ENCODE measurements around the gene C1QC.

The C1QC gene

DNA sequence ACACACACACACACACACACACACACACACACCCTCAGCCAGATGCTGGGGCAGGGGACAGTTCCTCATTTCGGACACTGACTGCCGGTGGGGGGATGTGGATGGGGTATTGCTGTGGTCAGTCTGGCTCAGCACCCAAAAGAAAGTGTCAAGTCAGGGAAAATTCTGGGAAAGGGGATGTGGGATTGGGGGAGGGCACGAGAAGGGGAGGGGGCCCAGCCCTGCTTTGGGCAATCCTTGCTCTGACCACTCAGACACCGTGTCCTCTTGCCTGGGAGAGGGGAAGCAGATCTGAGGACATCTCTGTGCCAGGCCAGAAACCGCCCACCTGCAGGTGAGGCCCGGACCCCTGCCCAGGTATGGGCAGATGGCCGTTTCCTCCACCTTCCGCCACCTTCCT is at the start of gene C1QC:
TSS of gene C1QC (plus strand) at position 253 of the 400 bp plus-strand sequence. CDS start 391 bp downstream, outside the sequence.
- DNase-seq, result no peak
- ATAC-seq (replicated peaks), result no peak
- Mint-ChIP-seq H3K36me3 (no peaks in the 10 kb centered on the region), H3K4me3 (no peak within 1 kb of the TSS), H3K27ac (no peak within 1 kb of the TSS), H3K4me1 (peaks cover 0 to 1% of the 10 kb centered on the region in 2 donors), H3K9me3 (no peaks in the 10 kb centered on the region), H3K27me3 (peaks cover 36 to 51% of the 10 kb centered on the region in 2 donors)

- Mint-ChIP-seq H3K9me3 (no peaks in the 10 kb centered on the region), H3K36me3 (no peaks in the 10 kb centered on the region), H3K4me1 (no peaks in the 10 kb centered on the region), H3K27me3 (peaks cover 37 to 53% of the 10 kb centered on the region in 2 donors), H3K27ac (no peak overlapping the region), H3K4me3 (no peak overlapping the region)
- ATAC-seq (replicated peaks) (no peak), DNase-seq (no peak)
Observed at GRCh38 chr1:22594396-22594795, 49.0 kb upstream of the C1QC start.

- Mint-ChIP-seq H3K4me1 (no peaks in the 10 kb centered on the region), H3K9me3 (no peaks in the 10 kb centered on the region), H3K4me3 (no peak overlapping the region), H3K36me3 (no peaks in the 10 kb centered on the region), H3K27me3 (peaks cover 32 to 50% of the 10 kb centered on the region in 2 donors), H3K27ac (no peak overlapping the region)
- no peak for ATAC-seq (replicated peaks)
- no peak for DNase-seq
Observed at GRCh38 chr1:22595108-22595507, 48.3 kb upstream of the C1QC start.

GRCh38 chr1:22597301-22597965 is 46.0 kb upstream of the C1QC start:
- H3K27me3 Mint-ChIP-seq, result peaks cover 18 to 30% of the 10 kb centered on the region in 2 donors
- no peaks in the 10 kb centered on the region for H3K9me3 Mint-ChIP-seq
- H3K27ac Mint-ChIP-seq, result no peak overlapping the region
- H3K36me3 Mint-ChIP-seq, result no peaks in the 10 kb centered on the region
- DNase-seq, result no peak
- no peak for ATAC-seq (replicated peaks)
- no peak overlapping the region for H3K4me3 Mint-ChIP-seq
- no peaks in the 10 kb centered on the region for H3K4me1 Mint-ChIP-seq

DNA sequence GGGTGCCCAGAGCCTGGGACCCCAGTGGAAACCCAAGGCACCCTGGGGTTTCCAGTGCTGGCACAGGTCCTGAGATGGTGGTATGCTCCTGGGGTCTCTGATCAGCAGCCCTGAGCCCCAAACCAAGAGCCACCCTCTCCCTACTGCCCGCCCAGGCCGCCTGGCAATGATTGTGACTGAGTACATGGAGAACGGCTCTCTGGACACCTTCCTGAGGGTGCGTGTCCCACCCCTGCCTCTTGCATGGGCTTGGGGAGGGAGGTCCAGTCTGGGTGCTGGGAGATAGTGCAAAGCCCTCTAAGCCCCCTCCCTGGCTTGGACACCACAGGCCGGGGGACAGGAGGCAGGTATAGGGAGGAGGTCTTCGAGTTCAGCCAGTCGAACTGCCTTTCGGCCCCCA is 45.4 kb upstream of the C1QC start:
- Mint-ChIP-seq H3K4me1 (no peaks in the 10 kb centered on the region), H3K27ac (no peak overlapping the region), H3K9me3 (no peaks in the 10 kb centered on the region), H3K4me3 (no peak overlapping the region), H3K36me3 (no peaks in the 10 kb centered on the region), H3K27me3 (peaks cover 20 to 30% of the 10 kb centered on the region in 2 donors)
- ATAC-seq (replicated peaks) (no peak), DNase-seq (no peak)

- Mint-ChIP-seq H3K9me3 (no peaks in the 10 kb centered on the region), H3K4me3 (no peak overlapping the region), H3K4me1 (no peaks in the 10 kb centered on the region), H3K36me3 (no peaks in the 10 kb centered on the region), H3K27me3 (peaks cover 26 to 36% of the 10 kb centered on the region in 2 donors), H3K27ac (no peak overlapping the region)
- DNase-seq (no peak), ATAC-seq (replicated peaks) (no peak)
Observed at GRCh38 chr1:22598736-22599135, 44.7 kb upstream of the C1QC start.

DNA sequence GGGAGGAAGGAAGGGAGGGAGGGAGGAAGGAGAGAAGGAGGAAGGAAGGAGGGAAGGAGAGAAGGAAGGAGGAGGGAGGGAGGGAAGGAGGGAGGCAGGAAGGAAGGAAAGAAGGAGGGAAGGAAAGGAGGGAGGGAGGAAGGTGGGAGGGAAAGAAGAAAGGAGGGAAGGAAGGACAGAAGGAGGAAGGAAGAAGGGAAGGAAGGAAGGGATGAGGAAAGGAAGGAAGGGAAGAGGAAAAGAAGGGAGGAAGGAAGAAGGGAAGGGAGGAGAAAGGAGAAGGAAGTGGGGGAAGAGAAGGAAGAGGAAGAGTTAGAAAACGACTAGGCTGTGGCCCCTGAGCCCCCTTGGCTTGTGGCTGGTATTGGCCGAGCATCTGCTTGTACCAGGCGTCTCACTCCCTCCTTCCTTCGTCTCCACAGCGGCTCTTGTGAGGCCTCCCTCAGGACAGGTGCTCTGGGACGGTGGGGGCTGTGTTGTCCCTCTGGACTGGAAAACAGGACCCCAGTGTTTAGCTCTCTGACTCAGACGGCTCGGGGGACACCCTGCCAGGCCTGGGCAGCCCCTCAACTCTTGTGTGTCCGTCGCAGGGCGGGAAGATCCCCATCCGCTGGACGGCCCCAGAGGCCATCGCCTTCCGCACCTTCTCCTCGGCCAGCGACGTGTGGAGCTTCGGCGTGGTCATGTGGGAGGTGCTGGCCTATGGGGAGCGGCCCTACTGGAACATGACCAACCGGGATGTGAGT is 43.2 kb upstream of the C1QC start:
- no peak for ATAC-seq (replicated peaks)

DNA sequence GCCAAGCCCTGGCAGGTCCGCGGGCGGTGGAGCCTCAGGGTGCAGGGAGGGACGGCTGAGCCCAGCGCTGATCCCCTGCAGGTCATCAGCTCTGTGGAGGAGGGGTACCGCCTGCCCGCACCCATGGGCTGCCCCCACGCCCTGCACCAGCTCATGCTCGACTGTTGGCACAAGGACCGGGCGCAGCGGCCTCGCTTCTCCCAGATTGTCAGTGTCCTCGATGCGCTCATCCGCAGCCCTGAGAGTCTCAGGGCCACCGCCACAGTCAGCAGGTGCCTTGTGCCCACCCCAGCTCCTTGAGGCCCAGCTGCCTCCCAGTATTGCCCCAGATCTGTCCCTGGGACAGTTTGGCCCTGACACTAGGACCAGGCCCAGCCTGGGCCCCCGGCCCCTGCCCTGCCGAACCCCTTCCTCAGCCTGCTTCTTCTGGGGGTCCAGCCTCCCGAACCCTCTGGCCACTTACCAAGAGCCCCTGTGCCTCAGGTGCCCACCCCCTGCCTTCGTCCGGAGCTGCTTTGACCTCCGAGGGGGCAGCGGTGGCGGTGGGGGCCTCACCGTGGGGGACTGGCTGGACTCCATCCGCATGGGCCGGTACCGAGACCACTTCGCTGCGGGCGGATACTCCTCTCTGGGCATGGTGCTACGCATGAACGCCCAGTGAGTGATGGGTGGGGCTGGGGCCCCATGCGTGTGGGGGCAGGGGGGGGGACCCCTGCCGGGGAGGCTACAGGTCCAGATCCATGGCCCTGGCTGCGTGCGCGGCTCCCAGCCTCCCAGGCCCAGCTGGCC is 42.4 kb upstream of the C1QC start:
- Mint-ChIP-seq H3K4me1 (no peaks in the 10 kb centered on the region), H3K36me3 (no peaks in the 10 kb centered on the region), H3K9me3 (no peaks in the 10 kb centered on the region), H3K27me3 (peaks cover 29 to 38% of the 10 kb centered on the region in 2 donors), H3K4me3 (no peak overlapping the region), H3K27ac (no peak overlapping the region)
- DNase-seq (no peak), ATAC-seq (replicated peaks) (no peak)

More for the DNA sequence above, 43.2 kb upstream of the C1QC start:
- Mint-ChIP-seq H3K36me3 (no peaks in the 10 kb centered on the region), H3K4me3 (no peak overlapping the region), H3K9me3 (no peaks in the 10 kb centered on the region), H3K27me3 (peaks cover 35 to 41% of the 10 kb centered on the region in 2 donors), H3K27ac (no peak overlapping the region), H3K4me1 (no peaks in the 10 kb centered on the region)
- no peak for DNase-seq

- H3K4me1 Mint-ChIP-seq, result no peaks in the 10 kb centered on the region
- H3K27me3 Mint-ChIP-seq, result peaks cover 27 to 41% of the 10 kb centered on the region in 2 donors
- H3K36me3 Mint-ChIP-seq, result no peaks in the 10 kb centered on the region
- ATAC-seq (replicated peaks) (no peak), DNase-seq (no peak)
- no peak overlapping the region for H3K4me3 Mint-ChIP-seq
- no peaks in the 10 kb centered on the region for H3K9me3 Mint-ChIP-seq
- no peak overlapping the region for H3K27ac Mint-ChIP-seq
Observed at GRCh38 chr1:22601610-22602009, 41.8 kb upstream of the C1QC start.

GRCh38 chr1:22602060-22602740 is 41.2 kb upstream of the C1QC start:
- DNase-seq (no peak), ATAC-seq (replicated peaks) (no peak)
- no peaks in the 10 kb centered on the region for H3K9me3 Mint-ChIP-seq
- no peak overlapping the region for H3K4me3 Mint-ChIP-seq
- no peak overlapping the region for H3K27ac Mint-ChIP-seq
- no peaks in the 10 kb centered on the region for H3K4me1 Mint-ChIP-seq
- peaks cover 28 to 41% of the 10 kb centered on the region in 2 donors for H3K27me3 Mint-ChIP-seq
- H3K36me3 Mint-ChIP-seq, result no peaks in the 10 kb centered on the region

DNA sequence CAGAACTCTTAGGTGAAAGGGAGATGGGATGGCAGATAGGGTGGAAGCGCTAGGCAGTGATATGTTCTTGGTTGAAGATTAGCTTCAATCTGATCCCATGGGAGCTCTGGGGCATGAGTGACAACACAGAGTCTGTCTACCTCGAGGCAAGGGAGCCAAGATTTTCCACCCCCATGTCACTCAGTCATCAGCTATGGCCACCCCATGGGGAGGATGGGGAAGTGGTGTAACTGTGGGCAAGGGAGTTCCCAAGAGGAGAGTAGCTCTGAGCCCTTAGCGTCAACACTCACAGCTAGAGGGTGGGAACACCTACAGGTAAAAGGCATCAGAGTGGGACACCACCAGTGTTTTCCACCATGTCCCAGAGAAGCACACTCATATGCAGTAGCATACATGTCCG is 37.3 kb upstream of the C1QC start:
- Mint-ChIP-seq H3K27ac (no peak overlapping the region), H3K4me1 (no peaks in the 10 kb centered on the region), H3K4me3 (no peak overlapping the region), H3K27me3 (peaks cover 60 to 62% of the 10 kb centered on the region in 2 donors), H3K9me3 (no peaks in the 10 kb centered on the region), H3K36me3 (no peaks in the 10 kb centered on the region)
- ATAC-seq (replicated peaks) (peak in 1 of 2 donors; percentile 54), DNase-seq (no peak)

DNA sequence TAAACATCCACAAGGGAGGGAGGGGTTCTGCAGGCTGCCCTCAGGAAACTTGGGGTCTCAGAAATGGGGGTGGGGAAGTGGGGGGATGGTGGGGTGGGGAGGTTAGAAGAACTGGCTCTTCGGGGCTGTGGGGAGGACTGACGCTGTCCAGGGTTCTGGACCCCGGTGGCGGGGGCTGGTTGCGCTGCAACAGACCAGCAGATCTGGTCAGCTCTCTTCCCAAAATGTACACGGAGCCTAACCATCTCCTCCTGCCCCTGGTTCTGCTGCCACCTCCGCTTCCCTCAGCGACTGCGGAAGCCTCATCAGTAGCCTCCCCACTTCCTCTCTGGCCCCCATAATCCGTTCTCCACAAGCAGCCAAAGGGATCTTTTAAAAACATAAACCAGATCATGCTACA is 36.3 kb upstream of the C1QC start:
- no peak overlapping the region for H3K27ac Mint-ChIP-seq
- peaks cover 64 to 70% of the 10 kb centered on the region in 2 donors for H3K27me3 Mint-ChIP-seq
- ATAC-seq (replicated peaks), result no peak
- no peaks in the 10 kb centered on the region for H3K4me1 Mint-ChIP-seq
- no peaks in the 10 kb centered on the region for H3K9me3 Mint-ChIP-seq
- no peak overlapping the region for H3K4me3 Mint-ChIP-seq
- H3K36me3 Mint-ChIP-seq, result no peaks in the 10 kb centered on the region
- no peak for DNase-seq

- Mint-ChIP-seq H3K27ac (no peak overlapping the region), H3K36me3 (no peaks in the 10 kb centered on the region), H3K9me3 (no peaks in the 10 kb centered on the region), H3K27me3 (peaks cover 61 to 67% of the 10 kb centered on the region in 2 donors), H3K4me1 (no peaks in the 10 kb centered on the region), H3K4me3 (no peak overlapping the region)
- DNase-seq (no peak), ATAC-seq (replicated peaks) (no peak)
Observed at GRCh38 chr1:22608361-22608760, 35.1 kb upstream of the C1QC start.

- Mint-ChIP-seq H3K9me3 (no peaks in the 10 kb centered on the region), H3K36me3 (no peaks in the 10 kb centered on the region), H3K4me1 (no peaks in the 10 kb centered on the region), H3K4me3 (no peak overlapping the region), H3K27me3 (peaks cover 58 to 64% of the 10 kb centered on the region in 2 donors), H3K27ac (no peak overlapping the region)
- ATAC-seq (replicated peaks) (no peak), DNase-seq (no peak)
Observed at GRCh38 chr1:22609291-22609690, 34.1 kb upstream of the C1QC start.
